WTC11 (cell line): ENCODE results near the gene FCHSD2. TPM values are rescaled to one million over a fixed set of nuclear protein-coding genes. Genes with fewer than 3 reads are reported as not detected.

Source experiments
- ATAC-seq: fragments of 200-7000 bp; cut with Tn5 transposase; 2 replicates; pipeline ENCODE4 v1.10.0; 2021; ENCODE audit warnings: mild to moderate bottlenecking, moderate library complexity
- CTCF ChIA-PET: fragments of 300-600 bp; sonication (Branson Sonifier 250); formaldehyde crosslinking; loops from one replicate; lab custom pipeline; 2021; ENCODE audit warnings: antibody characterized with exemption; lab: Charles Lee
- POLR2A ChIA-PET: fragments of 350-600 bp; sonication (Branson Sonifier 250); formaldehyde crosslinking; loops from one replicate; lab custom pipeline; 2021; ENCODE audit warnings: antibody characterized with exemption; lab: Charles Lee
- DNase-seq: peaks from one replicate; pipeline ENCODE4 v3.0.0; 2021; ENCODE audit warnings: low spot score
- H3K27ac Mint-ChIP-seq: 2 replicates; pipeline ENCODE4 v1.8.0; 2021; ENCODE audit warnings: mixed read lengths
- H3K27me3 Mint-ChIP-seq: 2 replicates; pipeline ENCODE4 v1.8.0; 2021; ENCODE audit warnings: low read depth, mild to moderate bottlenecking, moderate library complexity, mixed read lengths
- H3K36me3 Mint-ChIP-seq: 2 replicates; pipeline ENCODE4 v1.8.0; 2021; ENCODE audit warnings: mixed read lengths
- H3K4me1 Mint-ChIP-seq: 2 replicates; pipeline ENCODE4 v1.8.0; 2022; ENCODE audit warnings: mixed read lengths
- H3K4me3 Mint-ChIP-seq: 2 replicates; pipeline ENCODE4 v1.8.0; 2021; ENCODE audit warnings: mild to moderate bottlenecking, moderate library complexity, mixed read lengths
- H3K9me3 Mint-ChIP-seq: 2 replicates; pipeline ENCODE4 v1.8.0; 2021; ENCODE audit warnings: mixed read lengths
- ATF1 ChIP-seq: sonication (generic); formaldehyde crosslinking; IDR thresholded peaks from 2 replicates; pipeline ENCODE4 v1.8.1; 2023; ENCODE audit warnings: mild to moderate bottlenecking, moderate library complexity, missing genetic modification reagents
- CBFB ChIP-seq: sonication (generic); formaldehyde crosslinking; IDR thresholded peaks from 2 replicates; pipeline ENCODE4 v1.8.1; 2022; ENCODE audit warnings: mild to moderate bottlenecking, low read depth, missing genetic modification reagents
- CDX4 ChIP-seq: fragments of 250-450 bp; sonication (Bioruptor Pico); IDR thresholded peaks from 2 replicates; pipeline ENCODE4 v1.9.0; 2021; ENCODE audit warnings: moderate library complexity, mild to moderate bottlenecking, inconsistent platforms, borderline replicate concordance
- CREM ChIP-seq: sonication (generic); formaldehyde crosslinking; IDR thresholded peaks from 2 replicates; pipeline ENCODE4 v1.8.1; 2022; ENCODE audit warnings: mild to moderate bottlenecking, missing genetic modification reagents, moderate library complexity
- E2F5 ChIP-seq: sonication (generic); formaldehyde crosslinking; IDR thresholded peaks from 2 replicates; pipeline ENCODE4 v1.8.1; 2022; ENCODE audit warnings: mild to moderate bottlenecking, moderate library complexity, missing genetic modification reagents
- ESRRA ChIP-seq: sonication (generic); formaldehyde crosslinking; IDR thresholded peaks from 2 replicates; pipeline ENCODE4 v1.8.1; 2022; ENCODE audit warnings: mild to moderate bottlenecking, missing genetic modification reagents, borderline replicate concordance
- ETV6 ChIP-seq: sonication (generic); formaldehyde crosslinking; IDR thresholded peaks from 2 replicates; pipeline ENCODE4 v1.8.1; 2022; ENCODE audit warnings: mild to moderate bottlenecking, missing genetic modification reagents
- FOXP1 ChIP-seq: sonication (generic); formaldehyde crosslinking; IDR thresholded peaks from 2 replicates; pipeline ENCODE4 v1.8.0; 2022; ENCODE audit warnings: missing genetic modification reagents, mild to moderate bottlenecking, moderate library complexity, borderline replicate concordance
- HMGXB4 ChIP-seq: sonication (generic); formaldehyde crosslinking; IDR thresholded peaks from 2 replicates; pipeline ENCODE4 v1.8.1; 2023; ENCODE audit warnings: mild to moderate bottlenecking, moderate library complexity, missing genetic modification reagents
- KAT7 ChIP-seq: sonication (generic); formaldehyde crosslinking; IDR thresholded peaks from 2 replicates; pipeline ENCODE4 v1.8.1; 2023; ENCODE audit warnings: missing genetic modification reagents, mild to moderate bottlenecking, borderline replicate concordance
- MAX ChIP-seq: sonication (generic); formaldehyde crosslinking; IDR thresholded peaks from 2 replicates; pipeline ENCODE4 v1.8.0; 2022; ENCODE audit warnings: mild to moderate bottlenecking, missing genetic modification reagents
- MLX ChIP-seq: sonication (generic); formaldehyde crosslinking; IDR thresholded peaks from 2 replicates; pipeline ENCODE4 v1.8.1; 2023; ENCODE audit warnings: mild to moderate bottlenecking, missing genetic modification reagents, moderate library complexity
- NFYB ChIP-seq: sonication (generic); formaldehyde crosslinking; conservative IDR thresholded peaks from 2 replicates; pipeline ENCODE4 v1.8.0; 2022; ENCODE audit warnings: low read depth, missing genetic modification reagents
- NR2C2 ChIP-seq: sonication (generic); formaldehyde crosslinking; IDR thresholded peaks from 2 replicates; pipeline ENCODE4 v1.8.0; 2022; ENCODE audit warnings: mild to moderate bottlenecking, missing genetic modification reagents
- USF1 ChIP-seq: sonication (generic); formaldehyde crosslinking; IDR thresholded peaks from 2 replicates; pipeline ENCODE4 v1.8.0; 2022; ENCODE audit warnings: mild to moderate bottlenecking, missing genetic modification reagents
- USF2 ChIP-seq: sonication (generic); formaldehyde crosslinking; IDR thresholded peaks from 2 replicates; pipeline ENCODE4 v1.8.1; 2023; ENCODE audit warnings: mild to moderate bottlenecking, missing genetic modification reagents, moderate library complexity
- ZMAT4 ChIP-seq: fragments of 250-450 bp; sonication (Bioruptor Pico); IDR thresholded peaks from 2 replicates; pipeline ENCODE4 v1.9.0; 2021; ENCODE audit warnings: mild to moderate bottlenecking
- ZNF396 ChIP-seq: fragments of 250-450 bp; sonication (Bioruptor Pico); IDR thresholded peaks from 2 replicates; pipeline ENCODE4 v1.8.0; 2021; ENCODE audit warnings: mild to moderate bottlenecking, moderate library complexity, borderline replicate concordance
- ZNF416 ChIP-seq: fragments of 250-450 bp; sonication (Bioruptor Pico); IDR thresholded peaks from 2 replicates; pipeline ENCODE4 v1.9.0; 2021; ENCODE audit warnings: mild to moderate bottlenecking, inconsistent platforms
- ZNF425 ChIP-seq: fragments of 250-450 bp; sonication (Bioruptor Pico); conservative IDR thresholded peaks from 2 replicates; pipeline ENCODE4 v1.9.0; 2021; ENCODE audit warnings: mild to moderate bottlenecking
- total RNA-seq: library from RNA; stranded (reverse); gene quantifications from 3 replicates; pipeline ENCODE4 v1.2.3, GENCODE V29; 2021

FCHSD2 gene
- total RNA-seq, 1 experiment from 2014 or later: 10.1 TPM

GRCh38 chr11:73188301-73188700, 46.2 kb upstream of the FCHSD2 start:
- ChIA-PET POLR2A (no interaction called here), CTCF (interaction anchor here (0.7 to 7.8 kb wide), 12 partner anchors 11 to 394 kb away, joined by 3 to 129 read pairs (median 4); no protein-coding TSS in a partner anchor)
- Mint-ChIP-seq H3K27me3 (peaks cover 1% of the 10 kb centered on the region; the same call in 1 of the 2 replicates), H3K9me3 (no peaks in the 10 kb centered on the region), H3K4me3 (no peak overlapping the region), H3K36me3 (no peaks in the 10 kb centered on the region), H3K4me1 (peaks cover 10% of the 10 kb centered on the region), H3K27ac (no peak overlapping the region)
- ATAC-seq (no peak), DNase-seq (no peak)
- TF ChIP-seq CREM (CRISPR knock-in tag) (no peak), USF2 (no peak), ZNF425 (no peak), ZNF416 (no peak), ESRRA (CRISPR knock-in tag) (no peak), ATF1 (no peak)

GRCh38 chr11:73187854-73188253, 45.7 kb upstream of the FCHSD2 start:
- Mint-ChIP-seq H3K27me3 (no peaks in the 10 kb centered on the region), H3K9me3 (no peaks in the 10 kb centered on the region), H3K4me3 (no peak overlapping the region), H3K27ac (no peak overlapping the region), H3K4me1 (peaks cover 10% of the 10 kb centered on the region), H3K36me3 (no peaks in the 10 kb centered on the region)
- ATAC-seq: peak; percentile 96
- TF ChIP-seq MLX (CRISPR knock-in tag): no peak
- TF ChIP-seq ZNF396: no peak
- 0 out of 2 replicates have a peak, but pooled peaks have one; percentile 41 for TF ChIP-seq MAX (CRISPR knock-in tag)
- TF ChIP-seq CBFB (CRISPR knock-in tag): no peak
- ChIA-PET CTCF (interaction anchor here (0.6 to 7.8 kb wide), 15 partner anchors 10 to 1389 kb away, joined by 3 to 129 read pairs (median 4); no protein-coding TSS in a partner anchor), POLR2A (no interaction called here)
- DNase-seq: peak; percentile 47

- no peak for ATAC-seq
- no peak for DNase-seq
- no peaks in the 10 kb centered on the region for H3K27me3 Mint-ChIP-seq
- ChIA-PET CTCF (interaction anchor here (0.6 to 7.8 kb wide), 11 partner anchors 10 to 1390 kb away, joined by 3 to 129 read pairs (median 9); partner anchors contain the start of gene FCHSD2), POLR2A (no interaction called here)
- no peak overlapping the region for H3K27ac Mint-ChIP-seq
- peaks cover 2% of the 10 kb centered on the region; the same call in 1 of the 2 replicates for H3K9me3 Mint-ChIP-seq
- H3K4me3 Mint-ChIP-seq: no peak overlapping the region
- peaks cover 10% of the 10 kb centered on the region for H3K4me1 Mint-ChIP-seq
- no peaks in the 10 kb centered on the region for H3K36me3 Mint-ChIP-seq
- TF ChIP-seq E2F5 (CRISPR knock-in tag): no peak
- TF ChIP-seq ATF1: no peak
- TF ChIP-seq CDX4 (CRISPR knock-in tag): no peak
- no peak for TF ChIP-seq ZMAT4 (CRISPR knock-in tag)
- no peak for TF ChIP-seq USF1 (CRISPR knock-in tag)
- TF ChIP-seq MLX (CRISPR knock-in tag): no peak
- TF ChIP-seq HMGXB4 (CRISPR knock-in tag): no peak
- TF ChIP-seq KAT7 (CRISPR knock-in tag): no peak
- no peak for TF ChIP-seq CREM (CRISPR knock-in tag)
- no peak for TF ChIP-seq NR2C2 (CRISPR knock-in tag)
- TF ChIP-seq NFYB (CRISPR knock-in tag): no peak
- no peak for TF ChIP-seq FOXP1 (CRISPR knock-in tag)
- no peak for TF ChIP-seq ETV6 (CRISPR knock-in tag)
Observed at GRCh38 chr11:73186886-73187285, 44.8 kb upstream of the FCHSD2 start.
